A549 (cell line): ENCODE data around the gene ZBTB8A. TPM values are rescaled to one million over a fixed set of nuclear protein-coding genes. Genes with fewer than 3 reads are reported as not detected.

Experiments used
- ATAC-seq, 2 experiments: fragments of 200-7000 bp in 1 of 2; fragments of >200 bp in 1 of 2; cut with Nextera tagmentation in 1 of 2; cut with Tn5 transposase in 1 of 2; 3 replicates each; pipeline versions ENCODE4 v1.8.0 to v1.9.1; 2018 to 2020; ENCODE audit warnings: mild to moderate bottlenecking in 1 of 2, moderate library complexity in 1 of 2
- CTCF ChIA-PET: fragments of 300-600 bp; sonication (Branson Sonifier 250); formaldehyde crosslinking; extraction: SDS; loops from one replicate; lab custom pipeline; 2021; ENCODE audit warnings: antibody characterized with exemption, inconsistent platforms; lab: Yijun Ruan, JAX
- POLR2A ChIA-PET: fragments of 350-600 bp; formaldehyde crosslinking; extraction: SDS; loops from one replicate; lab custom pipeline; 2021; ENCODE audit warnings: antibody characterized with exemption, inconsistent platforms; lab: Yijun Ruan, JAX
- DNase-seq, 2 experiments: peaks; one replicate each; pipeline versions ENCODE4 v3.0.0 to v3.0.0-alpha.2; 2011 to 2016; ENCODE audit warnings: low read depth in 1 of 2, low spot score in 1 of 2
- FAIRE-seq: peaks from 2 replicates; lab custom pipeline; 2011; peaks lifted over from hg19 to GRCh38; lab: Jason Lieb, UNC
- H3K27ac ChIP-seq, 2 experiments: fragments of >200 bp; sonication (Bioruptor Twin); formaldehyde crosslinking; 3 replicates each; pipeline ENCODE4 v1.5.1; 2016 to 2017
- H3K4me1 ChIP-seq: fragments of >200 bp; sonication (Bioruptor Twin); formaldehyde crosslinking; 3 replicates; pipeline ENCODE4 v1.6.1; 2016
- H3K4me2 ChIP-seq: fragments of >200 bp; sonication (Bioruptor Twin); formaldehyde crosslinking; 3 replicates; pipeline ENCODE4 v1.6.1; 2016
- H3K4me3 ChIP-seq: fragments of >200 bp; sonication (Bioruptor Twin); formaldehyde crosslinking; 3 replicates; pipeline ENCODE4 v1.5.1; 2016
- H3K9me3 ChIP-seq: fragments of >200 bp; sonication (Bioruptor Twin); formaldehyde crosslinking; 3 replicates; pipeline ENCODE4 v1.6.1; 2016
- BCL3 ChIP-seq: fragments of >200 bp; sonication (Bioruptor Twin); formaldehyde crosslinking; IDR thresholded peaks from 3 replicates; pipeline ENCODE4 v1.6.1; 2016
- CBX2 ChIP-seq: fragments of 200-600 bp; sonication (generic); IDR thresholded peaks from 2 replicates; pipeline ENCODE4 v1.6.1; 2016; ENCODE audit warnings: low read depth, mild to moderate bottlenecking, borderline replicate concordance
- CHD4 ChIP-seq: fragments of 200-600 bp; sonication (generic); IDR thresholded peaks from 2 replicates; pipeline ENCODE4 v1.6.1; 2016; ENCODE audit warnings: antibody characterized with exemption, mild to moderate bottlenecking, borderline replicate concordance
- CTCF ChIP-seq: fragments of >200 bp; sonication (Bioruptor Twin); formaldehyde crosslinking; IDR thresholded peaks from 3 replicates; pipeline ENCODE4 v1.5.1; 2016
- EHMT2 ChIP-seq: fragments of 200-600 bp; sonication (generic); IDR thresholded peaks from 2 replicates; pipeline ENCODE4 v1.6.1; 2016; ENCODE audit warnings: antibody characterized with exemption, low read depth, mild to moderate bottlenecking, moderate library complexity
- EP300 ChIP-seq, 2 experiments: fragments of >200 bp; sonication (Bioruptor Twin); formaldehyde crosslinking; IDR thresholded peaks; 2 replicates in 1 of 2; 3 replicates in 1 of 2; pipeline ENCODE4 v1.6.1; 2016 to 2017
- ESRRA ChIP-seq: fragments of 150-350 bp; IDR thresholded peaks from 2 replicates; pipeline ENCODE4 v1.6.1; 2014; ENCODE audit warnings: mild to moderate bottlenecking, low read length, borderline replicate concordance
- FOSL2 ChIP-seq, 2 experiments: fragments of 450-650 bp in 1 of 2; fragments of >200 bp in 1 of 2; sonication (Bioruptor Twin) in 1 of 2; formaldehyde crosslinking; IDR thresholded peaks; 2 replicates each; pipeline versions ENCODE4 v1.5.0 to v1.6.1; 2016 to 2020; ENCODE audit warnings: mild to moderate bottlenecking in 1 of 2, moderate library complexity in 1 of 2
- HDAC2 ChIP-seq: fragments of 200-600 bp; sonication (generic); IDR thresholded peaks from 2 replicates; pipeline ENCODE4 v1.6.1; 2016
- HMGXB4 ChIP-seq: fragments of 250-450 bp; sonication (Bioruptor Pico); IDR thresholded peaks from 2 replicates; pipeline ENCODE4 v1.5.0; 2021; ENCODE audit warnings: mild to moderate bottlenecking, moderate library complexity, borderline replicate concordance
- HOXA7 ChIP-seq: fragments of 250-450 bp; sonication (Bioruptor Pico); IDR thresholded peaks from 2 replicates; pipeline ENCODE4 v1.5.0; 2020; ENCODE audit warnings: mild to moderate bottlenecking, moderate library complexity
- JUN ChIP-seq, 2 experiments: fragments of >200 bp; sonication (Bioruptor Twin); formaldehyde crosslinking; IDR thresholded peaks; 2 replicates in 1 of 2; 3 replicates in 1 of 2; pipeline ENCODE4 v1.6.1; 2016 to 2017
- JUNB ChIP-seq: fragments of >200 bp; sonication (Bioruptor Twin); formaldehyde crosslinking; IDR thresholded peaks from 2 replicates; pipeline ENCODE4 v1.6.1; 2016
- KDM5A ChIP-seq: fragments of 200-600 bp; sonication (generic); IDR thresholded peaks from 2 replicates; pipeline ENCODE4 v1.6.1; 2016; ENCODE audit warnings: antibody characterized with exemption, mild to moderate bottlenecking
- PBX3 ChIP-seq: IDR thresholded peaks from 2 replicates; pipeline ENCODE4 v1.6.1; 2012
- PHF8 ChIP-seq: fragments of 200-600 bp; sonication (generic); IDR thresholded peaks from 2 replicates; pipeline ENCODE4 v1.6.1; 2016; ENCODE audit warnings: low read depth, mild to moderate bottlenecking, antibody characterized with exemption, moderate library complexity, borderline replicate concordance
- RCOR1 ChIP-seq: fragments of 150-350 bp; IDR thresholded peaks from 2 replicates; pipeline ENCODE4 v1.6.1; 2014; ENCODE audit warnings: antibody characterized with exemption, low read length, low read depth
- SREBF2 ChIP-seq: fragments of 450-650 bp; IDR thresholded peaks from 2 replicates; pipeline ENCODE4 v1.6.1; 2014; ENCODE audit warnings: mild to moderate bottlenecking, moderate library complexity
- TP53 ChIP-seq: fragments of 250-450 bp; sonication (Bioruptor Pico); IDR thresholded peaks from 2 replicates; pipeline ENCODE4 v1.5.0; 2021; ENCODE audit warnings: mild to moderate bottlenecking, moderate library complexity
- WGBS: methylation state at CpG from one replicate; pipeline ENCODE4 v1.1.6; 2017; ENCODE audit errors: missing lambda C conversion rate; 5-methylcytosine and 5-hydroxymethylcytosine counted together
- polyA plus RNA-seq, 4 experiments: library from polyadenylated mRNA; depleted of rRNA in 3 of 4; stranded (reverse); fragments of >200 nt; fragmentation: RNase III in 1 of 4; extraction: RNeasy Plus Mini Kit Qiagen cat#74134 plus additional on column Dnase treatment in 1 of 4; gene quantifications; 2 replicates in 3 of 4; 3 replicates in 1 of 4; pipeline ENCODE4 v1.2.3, GENCODE V29; 2011 to 2017

The ZBTB8A gene
- polyA plus RNA-seq, 2 of the 4 experiments (the other 2 are of a cell fraction) = 2.7 to 6.0 TPM

GRCh38 chr1:32557812-32558211 lies 18.6 kb downstream of the ZBTB8A start:
- POLR2A ChIA-PET = no interaction called here

GRCh38 chr1:32568929-32569328 lies 29.7 kb downstream of the ZBTB8A start:
- ChIA-PET CTCF (interaction anchor here (1.0 to 2.2 kb wide), 2 partner anchors 17 to 49 kb away, joined by 3 to 5 read pairs; no protein-coding TSS in a partner anchor), POLR2A (no interaction called here)
- Histone ChIP-seq H3K4me1 (no peaks in the 10 kb centered on the region), H3K4me2 (no peak overlapping the region), H3K27ac (no peak overlapping the region), H3K9me3 (no peaks in the 10 kb centered on the region), H3K4me3 (no peak overlapping the region)
- TF ChIP-seq EP300 (IDR thresholded peaks at IDR 0.05) (no peak), HDAC2 (no peak), KDM5A (no peak), CHD4 (no peak), BCL3 (no peak), ESRRA (no peak), CTCF (no peak), JUNB (no peak), SREBF2 (no peak)
- FAIRE-seq (no peak), DNase-seq (no peak), ATAC-seq (no peak)
- 58% methylated on average over 2 of the region's 2 CpGs for WGBS

More at GRCh38 chr1:32557812-32558211, 18.6 kb downstream of the ZBTB8A start:
- no peak for DNase-seq
- H3K4me2 ChIP-seq = no peak overlapping the region
- no peak overlapping the region for H3K4me3 ChIP-seq
- ATAC-seq = no peak
- CTCF ChIA-PET = no interaction called here
- H3K4me1 ChIP-seq = no peaks in the 10 kb centered on the region
- 79% methylated on average over 1 of the region's 1 CpG for WGBS
- no peak for FAIRE-seq
- TF ChIP-seq RCOR1 = no peak
- no peak for TF ChIP-seq FOSL2 (IDR thresholded peaks at IDR 0.05)
- TF ChIP-seq FOSL2 (CRISPR knock-in tag; IDR thresholded peaks at IDR 0.05) = no peak
- no peak for TF ChIP-seq JUN (IDR thresholded peaks at IDR 0.05)
- TF ChIP-seq EHMT2 = no peak
- no peak for TF ChIP-seq CBX2
- no peak for TF ChIP-seq PBX3
- TF ChIP-seq PHF8 = no peak
- TF ChIP-seq TP53 = no peak
- no peak for TF ChIP-seq BCL3
- TF ChIP-seq, all 56 proteins: peak for 0
- no peak overlapping the region for H3K27ac ChIP-seq
- no peaks in the 10 kb centered on the region for H3K9me3 ChIP-seq

GRCh38 chr1:32580348-32581017 lies 41.3 kb downstream of the ZBTB8A start:
- POLR2A ChIA-PET = no interaction called here
- no peak overlapping the region for H3K27ac ChIP-seq
- DNase-seq (no peak), FAIRE-seq (no peak), ATAC-seq (no peak)
- 81% methylated on average over 10 of the region's 10 CpGs for WGBS
- H3K9me3 ChIP-seq = no peaks in the 10 kb centered on the region
- no peaks in the 10 kb centered on the region for H3K4me1 ChIP-seq
- CTCF ChIA-PET = no interaction called here
- no peak overlapping the region for H3K4me3 ChIP-seq
- H3K4me2 ChIP-seq = no peak overlapping the region
- TF ChIP-seq HMGXB4 (no peak), HOXA7 (CRISPR knock-in tag) (no peak)
